Measurements from ENCODE around the gene G6PC2. TPM values are rescaled to one million over a fixed set of nuclear protein-coding genes. Genes with fewer than 3 reads are reported as not detected.
"Not testable (repeated sequence)": the region's sequence is repeated elsewhere in the genome, so short reads cannot be mapped to it uniquely, and the experiment has no call there.

The G6PC2 gene
- total RNA-seq, 2 donors from 2014 or later, result not detected

GRCh38 chr2:168928113-168928831, 27.2 kb downstream of the G6PC2 start:
- DNase-seq (ENCODE audit: low spot score in 2 of 2) (no peak), ATAC-seq (no peak)
- H3K9me3 Mint-ChIP-seq, result no peaks in the 10 kb centered on the region
- H3K36me3 Mint-ChIP-seq, result no peaks in the 10 kb centered on the region
- H3K27ac Mint-ChIP-seq, result no peak overlapping the region

GRCh38 chr2:168929031-168929430, 27.9 kb downstream of the G6PC2 start:
- ATAC-seq, result no peak

GRCh38 chr2:168930242-168930641, 29.2 kb downstream of the G6PC2 start:
- no peaks in the 10 kb centered on the region for H3K9me3 Mint-ChIP-seq
- no peak for DNase-seq (ENCODE audit: low spot score in 2 of 2)
- no peak for ATAC-seq
- H3K27ac Mint-ChIP-seq, result no peak overlapping the region
- no peaks in the 10 kb centered on the region for H3K36me3 Mint-ChIP-seq

More at GRCh38 chr2:168929031-168929430, 27.9 kb downstream of the G6PC2 start:
- no peak for DNase-seq (ENCODE audit: low spot score in 2 of 2)
- no peaks in the 10 kb centered on the region for H3K9me3 Mint-ChIP-seq
- H3K36me3 Mint-ChIP-seq, result no peaks in the 10 kb centered on the region
- no peak overlapping the region for H3K27ac Mint-ChIP-seq

GRCh38 chr2:168932174-168932573, 31.1 kb downstream of the G6PC2 start:
- not testable (repeated sequence) for H3K27ac Mint-ChIP-seq; H3K36me3 Mint-ChIP-seq; ATAC-seq; H3K9me3 Mint-ChIP-seq; DNase-seq (ENCODE audit: low spot score in 2 of 2)

GRCh38 chr2:168934826-168935225, 33.7 kb downstream of the G6PC2 start:
- no peak for ATAC-seq
- no peaks in the 10 kb centered on the region for H3K9me3 Mint-ChIP-seq
- H3K36me3 Mint-ChIP-seq, result no peaks in the 10 kb centered on the region

GRCh38 chr2:168935810-168936581, 34.9 kb downstream of the G6PC2 start:
- Mint-ChIP-seq H3K36me3 (no peaks in the 10 kb centered on the region), H3K9me3 (no peaks in the 10 kb centered on the region), H3K27ac (no peak overlapping the region)
- ATAC-seq (no peak), DNase-seq (ENCODE audit: low spot score in 2 of 2) (no peak)

More at GRCh38 chr2:168934826-168935225, 33.7 kb downstream of the G6PC2 start:
- no peak for DNase-seq (ENCODE audit: low spot score in 2 of 2)
- H3K27ac Mint-ChIP-seq, result no peak overlapping the region

- ATAC-seq (no peak), DNase-seq (ENCODE audit: low spot score in 2 of 2) (no peak)
- Mint-ChIP-seq H3K27ac (no peak overlapping the region), H3K36me3 (no peaks in the 10 kb centered on the region), H3K9me3 (no peaks in the 10 kb centered on the region)
Observed at GRCh38 chr2:168939061-168939460, 38.0 kb downstream of the G6PC2 start.

- peak in 1 of 2 donors; percentile 72 for ATAC-seq
- no peaks in the 10 kb centered on the region for H3K36me3 Mint-ChIP-seq
- H3K27ac Mint-ChIP-seq, result no peak overlapping the region
- no peaks in the 10 kb centered on the region for H3K9me3 Mint-ChIP-seq
- no peak for DNase-seq (ENCODE audit: low spot score in 2 of 2)
Observed at GRCh38 chr2:168939918-168940317, 38.8 kb downstream of the G6PC2 start.

- H3K36me3 Mint-ChIP-seq, result no peaks in the 10 kb centered on the region
Observed at GRCh38 chr2:168941297-168941696, 40.2 kb downstream of the G6PC2 start.

GRCh38 chr2:168944065-168944464, 43.0 kb downstream of the G6PC2 start:
- H3K9me3 Mint-ChIP-seq, result no peaks in the 10 kb centered on the region

More at GRCh38 chr2:168941297-168941696, 40.2 kb downstream of the G6PC2 start:
- Mint-ChIP-seq H3K27ac (no peak overlapping the region), H3K9me3 (no peaks in the 10 kb centered on the region)
- no peak for DNase-seq (ENCODE audit: low spot score in 2 of 2)
- ATAC-seq, result no peak

GRCh38 chr2:168945508-168945907, 44.4 kb downstream of the G6PC2 start:
- H3K27ac Mint-ChIP-seq, result no peak overlapping the region
- no peak for DNase-seq (ENCODE audit: low spot score in 2 of 2)
- no peaks in the 10 kb centered on the region for H3K9me3 Mint-ChIP-seq
- ATAC-seq, result no peak
- H3K36me3 Mint-ChIP-seq, result no peaks in the 10 kb centered on the region

More at GRCh38 chr2:168944065-168944464, 43.0 kb downstream of the G6PC2 start:
- Mint-ChIP-seq H3K36me3 (no peaks in the 10 kb centered on the region), H3K27ac (no peak overlapping the region)
- no peak for ATAC-seq
- DNase-seq (ENCODE audit: low spot score in 2 of 2), result no peak

GRCh38 chr2:168948621-168949212, 47.6 kb downstream of the G6PC2 start:
- no peak overlapping the region for H3K27ac Mint-ChIP-seq
- peaks cover 12 to 15% of the 10 kb centered on the region in 2 donors for H3K36me3 Mint-ChIP-seq
- H3K9me3 Mint-ChIP-seq, result peaks cover 8 to 10% of the 10 kb centered on the region in 2 donors
- DNase-seq (ENCODE audit: low spot score in 2 of 2), result peak in 1 of 2 donors; percentile 10
- no peak for ATAC-seq

GRCh38 chr2:168949324-168949723, 48.2 kb downstream of the G6PC2 start:
- no peak overlapping the region for H3K27ac Mint-ChIP-seq
- no peak for ATAC-seq
- no peak for DNase-seq (ENCODE audit: low spot score in 2 of 2)
- peaks cover 12 to 15% of the 10 kb centered on the region in 2 donors for H3K36me3 Mint-ChIP-seq
- peaks cover 8 to 10% of the 10 kb centered on the region in 2 donors for H3K9me3 Mint-ChIP-seq

- peaks cover 12 to 15% of the 10 kb centered on the region in 2 donors for H3K36me3 Mint-ChIP-seq
- ATAC-seq, result no peak
- no peak for DNase-seq (ENCODE audit: low spot score in 2 of 2)
- H3K27ac Mint-ChIP-seq, result no peak overlapping the region
- H3K9me3 Mint-ChIP-seq, result peaks cover 8 to 15% of the 10 kb centered on the region in 2 donors
Observed at GRCh38 chr2:168951871-168952270, 50.8 kb downstream of the G6PC2 start.

GRCh38 chr2:168952424-168952823, 51.3 kb downstream of the G6PC2 start:
- no peak for DNase-seq (ENCODE audit: low spot score in 2 of 2)
- Mint-ChIP-seq H3K36me3 (peaks cover 12 to 15% of the 10 kb centered on the region in 2 donors), H3K27ac (no peak overlapping the region), H3K9me3 (peaks cover 8 to 15% of the 10 kb centered on the region in 2 donors)
- ATAC-seq, result no peak

GRCh38 chr2:168954256-168954655, 53.2 kb downstream of the G6PC2 start:
- Mint-ChIP-seq H3K27ac (no peak overlapping the region), H3K9me3 (peaks cover 8 to 15% of the 10 kb centered on the region in 2 donors), H3K36me3 (peaks cover 12 to 15% of the 10 kb centered on the region in 2 donors)
- DNase-seq (ENCODE audit: low spot score in 2 of 2), result no peak
- ATAC-seq, result no peak

GRCh38 chr2:168955321-168955720, 54.2 kb downstream of the G6PC2 start:
- Mint-ChIP-seq H3K36me3 (peaks cover 12 to 15% of the 10 kb centered on the region in 2 donors), H3K9me3 (peaks cover 8 to 15% of the 10 kb centered on the region in 2 donors), H3K27ac (no peak overlapping the region)
- DNase-seq (ENCODE audit: low spot score in 2 of 2) (no peak), ATAC-seq (no peak)

Measured in activated naive CD4-positive, alpha-beta T cell treated with anti-CD3 and anti-CD28 coated beads, Interleukin-2, amount 50 U/mL, for 72 hours (primary cell).